NCI-H2196 (cell line): ENCODE data around the gene PPY.
"Not testable (repeated sequence)": the region's sequence is repeated elsewhere in the genome, so short reads cannot be mapped to it uniquely, and the experiment has no call there.

ENCODE experiments used
- DNase-seq: peaks from one replicate; lab custom pipeline; 2025; ENCODE audit not compliant: unreplicated experiment; lab: John Stamatoyannopoulos, UW

The PPY gene, protein sequence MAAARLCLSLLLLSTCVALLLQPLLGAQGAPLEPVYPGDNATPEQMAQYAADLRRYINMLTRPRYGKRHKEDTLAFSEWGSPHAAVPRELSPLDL

DNA sequence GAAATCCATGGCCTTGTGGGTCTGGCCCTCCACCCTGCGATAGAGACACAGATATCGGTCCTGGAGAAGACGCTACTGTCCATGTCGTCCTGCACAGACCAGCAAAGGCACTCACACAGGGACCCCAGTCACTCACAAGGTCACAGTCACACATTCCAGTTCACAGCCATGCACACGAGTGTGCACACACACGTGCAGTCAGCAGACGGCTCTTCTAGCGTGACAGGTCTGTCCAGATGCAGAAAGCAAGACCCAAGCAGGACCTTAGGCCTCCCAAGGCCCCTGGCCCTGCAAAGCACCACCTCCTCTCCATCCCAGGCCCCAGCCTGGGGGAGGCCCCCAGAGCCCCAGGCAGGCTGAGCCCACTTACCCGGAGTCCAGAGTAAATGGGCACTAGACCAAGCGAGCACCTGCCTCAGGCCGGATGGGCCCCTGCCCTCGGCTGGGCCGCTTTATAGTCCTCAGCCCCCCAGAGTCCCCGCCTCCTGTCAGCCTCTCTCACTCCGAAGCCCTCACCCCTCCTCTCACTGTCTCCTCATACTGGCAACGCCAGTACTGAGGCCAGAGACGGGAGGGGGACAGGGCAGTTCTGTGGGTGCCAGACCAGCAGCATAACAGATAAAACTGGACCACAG lies at the start of gene PPY:
Gene PPY, minus strand, starts transcription at position 426 of the 635 bp plus-strand sequence. CDS start 822 bp downstream, outside the sequence.
- no peak for DNase-seq

- no peak for DNase-seq
These were observed 46.0 kb upstream of the PPY start for GRCh38 chr17:43988301-43988700.

- no peak for DNase-seq
These were observed 45.1 kb upstream of the PPY start for GRCh38 chr17:43987131-43988021.

- no peak for DNase-seq
These were observed 44.1 kb upstream of the PPY start for GRCh38 chr17:43986225-43986981.

DNA sequence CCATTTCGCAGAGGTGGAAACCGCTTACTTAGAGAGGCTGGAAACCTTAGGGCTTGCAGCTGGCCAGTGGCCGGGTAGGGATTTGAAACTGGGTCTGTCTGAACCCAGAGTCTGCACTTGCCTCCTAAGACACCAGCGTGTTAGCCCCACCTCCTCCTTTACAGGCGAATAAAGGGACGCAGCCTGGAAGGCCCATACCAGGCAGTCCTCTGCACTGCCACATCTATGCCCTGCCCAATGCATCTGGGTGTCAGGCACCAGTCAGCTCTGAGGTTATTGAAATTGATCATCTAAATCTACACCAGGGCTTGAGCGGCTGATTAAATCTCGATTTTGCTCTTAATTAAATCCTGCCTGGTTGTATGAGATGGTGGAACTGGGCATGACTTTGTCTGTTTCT lies 42.2 kb upstream of the PPY start:
- DNase-seq: peak; percentile 33

DNA sequence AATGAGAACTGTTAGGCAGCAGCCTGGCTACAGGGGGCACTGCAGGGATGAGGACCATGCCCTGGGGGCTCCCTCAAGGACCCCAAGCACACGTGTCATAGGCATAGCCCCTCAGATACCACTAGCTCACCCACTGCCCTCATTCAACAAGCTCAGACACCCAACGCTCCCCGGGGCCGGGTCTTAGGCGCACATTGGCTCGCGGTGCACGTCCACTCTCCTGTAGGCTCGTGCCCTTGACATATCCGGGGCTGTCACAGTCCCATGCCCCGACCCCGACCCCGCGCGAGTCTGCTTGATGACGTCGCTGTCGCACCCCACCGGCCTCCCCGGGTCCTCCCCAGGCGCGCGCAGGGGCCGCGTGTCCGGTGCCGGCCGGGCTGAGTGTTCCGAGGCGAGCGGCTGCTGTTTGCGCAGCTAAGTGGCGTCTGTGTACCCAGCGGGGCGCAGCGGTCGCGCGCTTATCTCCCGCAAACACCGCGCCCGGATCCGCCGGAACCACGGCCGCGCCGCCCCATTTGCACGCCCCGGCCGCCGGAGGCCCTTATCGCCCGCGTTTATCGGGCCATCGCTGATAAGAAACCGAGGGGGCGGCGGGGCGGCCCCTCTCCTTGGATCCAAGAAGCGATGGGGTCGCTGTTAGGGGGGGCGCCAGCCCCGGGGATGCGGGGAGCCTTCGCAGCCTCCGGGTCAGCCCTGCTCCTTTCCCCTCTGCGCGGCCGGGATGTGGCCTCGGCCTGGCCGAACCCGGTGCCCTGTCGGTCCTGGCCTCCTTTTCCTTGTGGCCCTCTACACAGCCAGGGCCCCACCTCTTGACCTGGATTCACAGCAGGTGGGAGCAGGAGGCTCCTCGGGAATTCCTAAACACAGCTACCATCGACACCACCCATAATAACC lies 41.5 kb upstream of the PPY start:
- DNase-seq: peak; percentile 44

- no peak for DNase-seq
These were observed 40.9 kb upstream of the PPY start for GRCh38 chr17:43983196-43983514.

GRCh38 chr17:43982171-43982570 lies 39.9 kb upstream of the PPY start:
- DNase-seq: no peak

DNA sequence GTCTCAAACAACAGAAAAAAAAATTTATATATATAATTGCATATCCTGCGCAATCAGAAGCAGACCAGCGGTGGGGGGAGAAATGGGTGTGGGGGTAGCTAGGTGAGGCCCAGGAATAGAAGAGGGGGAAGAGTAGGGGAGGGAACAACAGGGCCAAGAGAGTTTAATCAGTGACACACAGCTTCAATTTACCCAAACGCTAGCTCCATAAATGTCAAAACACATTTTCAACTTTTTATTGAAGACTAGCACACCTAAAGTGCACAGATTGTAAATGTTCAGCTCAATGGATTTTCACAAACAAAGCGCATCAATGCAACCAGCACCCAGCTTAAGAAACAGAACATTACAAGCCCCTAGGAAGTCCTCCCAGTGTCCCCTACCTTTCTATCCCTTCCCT lies 37.4 kb upstream of the PPY start:
- no peak for DNase-seq

DNA sequence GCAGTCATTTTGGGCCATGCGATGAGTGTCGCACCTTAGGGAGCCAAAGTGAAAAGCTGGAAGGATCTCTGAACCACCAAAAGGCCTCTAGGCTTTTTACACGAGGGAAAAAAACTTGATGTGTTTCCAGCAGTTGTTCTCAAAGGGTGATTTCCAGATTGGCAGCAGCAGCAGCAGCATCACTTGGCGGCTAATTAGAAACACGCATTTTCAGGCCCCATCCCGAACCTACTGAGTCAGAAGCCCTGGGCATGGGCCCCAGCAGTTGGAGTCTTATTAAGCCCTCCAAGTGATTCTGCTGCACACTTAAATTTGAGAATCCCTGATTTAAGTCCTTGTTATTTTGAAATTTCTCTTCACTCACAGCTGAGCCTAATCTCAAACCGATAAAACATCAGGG lies 36.7 kb upstream of the PPY start:
- no peak for DNase-seq

- no peak for DNase-seq
These were observed 35.8 kb upstream of the PPY start for GRCh38 chr17:43978078-43978477.

GRCh38 chr17:43976963-43977837 lies 34.9 kb upstream of the PPY start:
- DNase-seq: no peak

DNA sequence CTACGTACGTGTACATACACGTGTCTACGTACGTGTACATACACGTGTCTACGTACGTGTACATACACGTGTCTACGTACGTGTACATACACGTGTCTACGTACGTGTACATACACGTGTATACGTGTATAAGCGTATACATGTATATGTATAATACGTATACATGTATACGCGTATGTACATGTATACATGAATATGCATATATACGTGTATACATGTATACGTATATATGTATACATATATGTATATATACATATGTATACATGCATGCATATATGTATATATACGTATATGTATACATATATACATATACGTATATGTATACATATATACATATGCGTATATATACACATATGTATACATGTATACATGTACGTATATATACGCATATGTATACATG lies 33.6 kb upstream of the PPY start:
- no peak for DNase-seq

GRCh38 chr17:43974382-43975266 lies 32.3 kb upstream of the PPY start:
- no peak for DNase-seq

- DNase-seq: not testable (repeated sequence)
These were observed 30.4 kb upstream of the PPY start for GRCh38 chr17:43972444-43973212.

DNA sequence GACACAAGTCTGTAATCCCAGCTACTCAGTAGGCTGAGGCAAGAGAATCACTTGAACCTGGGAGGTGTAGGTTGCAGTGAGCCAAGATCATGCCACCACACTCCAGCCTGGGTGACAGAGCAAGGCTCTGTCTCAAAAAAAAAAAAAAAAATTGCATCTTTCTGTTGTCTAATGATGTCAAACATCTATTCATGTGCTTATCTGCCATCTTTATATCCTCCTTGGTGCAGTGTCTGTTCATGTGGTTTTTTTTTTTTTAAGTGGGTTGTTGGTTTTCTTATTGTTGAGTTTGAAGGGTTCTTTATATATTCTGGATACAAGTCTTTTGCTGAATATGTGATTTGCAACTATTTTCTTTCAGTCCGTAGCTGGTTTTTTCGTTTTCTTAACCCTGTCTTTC lies 29.2 kb upstream of the PPY start:
- not testable (repeated sequence) for DNase-seq

GRCh38 chr17:43970366-43970765 lies 28.1 kb upstream of the PPY start:
- DNase-seq: no peak
